ENCODE data around the gene PPP1R9B.

The PPP1R9B gene

GRCh38 chr17:50181144-50181543 lies 30.7 kb upstream of the PPP1R9B start:
- Mint-ChIP-seq H3K27ac (peak overlapping the region; percentile 56 to 86 (median 80)), H3K27me3 (ENCODE audit: low read depth) (peaks cover 14% of the 10 kb centered on the region), H3K36me3 (ENCODE audit: low read depth) (peaks cover 16% of the 10 kb centered on the region), H3K9me3 (no peaks in the 10 kb centered on the region), H3K4me1 (peaks cover 81% of the 10 kb centered on the region), H3K4me3 (no peak overlapping the region)
- TF ChIP-seq CTCF (IDR thresholded peaks at IDR 0.05; ENCODE audit: unreplicated experiment in 3 of 3), result no peak

- peak overlapping the region; percentile 56 to 86 (median 80) for H3K27ac Mint-ChIP-seq
- H3K4me1 Mint-ChIP-seq, result peaks cover 83% of the 10 kb centered on the region
- no peak for TF ChIP-seq CTCF (IDR thresholded peaks at IDR 0.05; ENCODE audit: unreplicated experiment in 3 of 3)
- H3K4me3 Mint-ChIP-seq, result no peak overlapping the region
- H3K36me3 Mint-ChIP-seq (ENCODE audit: low read depth), result peaks cover 10% of the 10 kb centered on the region
- H3K27me3 Mint-ChIP-seq (ENCODE audit: low read depth), result peaks cover 14% of the 10 kb centered on the region
- no peaks in the 10 kb centered on the region for H3K9me3 Mint-ChIP-seq
Observed at GRCh38 chr17:50180620-50181019, 30.1 kb upstream of the PPP1R9B start.

DNA sequence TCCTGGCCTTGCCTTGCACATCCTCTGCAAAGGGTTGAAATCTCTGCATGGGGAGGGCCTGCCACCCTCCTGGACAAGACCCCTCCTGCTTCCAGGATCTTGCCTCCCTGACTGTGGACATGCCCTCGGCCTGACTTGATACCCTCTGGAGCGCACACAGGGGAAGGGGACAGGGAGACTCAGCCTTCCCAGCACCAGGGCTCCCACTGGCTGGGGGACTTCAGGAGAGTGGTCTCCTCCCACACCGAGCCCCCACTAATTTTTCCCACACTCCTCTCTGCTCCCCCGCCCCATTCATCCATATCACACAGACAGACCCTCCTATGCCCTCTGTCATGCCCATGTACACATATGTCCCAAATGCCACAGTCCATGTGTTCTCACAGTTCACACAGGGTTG lies 29.6 kb upstream of the PPP1R9B start:
- Mint-ChIP-seq H3K36me3 (ENCODE audit: low read depth) (peaks cover 5% of the 10 kb centered on the region), H3K4me3 (no peak overlapping the region), H3K4me1 (peaks cover 79% of the 10 kb centered on the region), H3K9me3 (no peaks in the 10 kb centered on the region), H3K27me3 (ENCODE audit: low read depth) (peaks cover 11% of the 10 kb centered on the region), H3K27ac (peak overlapping the region in 2 of 3 experiments; percentile 80 to 86)
- TF ChIP-seq CTCF (IDR thresholded peaks at IDR 0.05; ENCODE audit: unreplicated experiment in 3 of 3), result no peak

DNA sequence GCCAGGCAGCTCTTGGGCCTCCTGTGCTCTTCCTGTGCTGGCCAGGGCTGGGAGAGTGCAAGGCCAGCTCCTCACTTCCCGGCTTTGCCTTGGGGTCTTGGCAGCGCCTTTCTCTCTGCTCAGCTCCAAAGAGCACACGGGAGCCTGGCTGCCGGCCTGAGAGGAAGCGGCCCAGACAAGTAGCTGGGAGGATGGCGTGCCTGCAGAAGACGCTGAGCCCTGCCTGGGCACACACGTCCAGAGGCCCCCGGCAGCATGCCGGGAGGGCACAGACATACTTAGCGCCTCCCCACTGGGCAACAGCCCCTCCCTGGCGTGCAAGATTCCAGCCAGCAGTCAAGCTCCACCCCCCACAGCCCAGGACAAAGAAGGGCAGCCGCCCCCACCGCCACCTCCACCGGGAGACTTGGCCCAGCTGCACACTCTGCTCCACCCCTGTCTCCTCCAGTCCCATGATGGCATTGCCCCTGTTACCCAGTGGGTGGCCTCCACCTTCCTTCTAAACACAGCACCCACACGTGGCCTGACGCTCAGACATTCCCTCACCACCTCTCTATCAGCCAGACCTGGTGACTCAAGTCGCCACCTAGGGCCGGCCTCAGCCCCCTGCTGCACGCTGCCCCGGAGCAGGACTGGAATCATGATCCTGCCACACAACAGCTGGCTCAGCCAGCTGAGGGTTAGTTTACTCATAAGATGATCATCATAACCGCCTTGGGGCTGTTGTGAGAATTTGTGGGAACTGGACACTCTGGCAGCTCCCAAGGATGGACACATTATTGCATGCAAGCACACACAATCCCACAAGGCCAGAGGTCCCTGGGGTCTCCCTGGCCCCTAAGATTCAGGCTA lies 27.7 kb upstream of the PPP1R9B start:
- Mint-ChIP-seq H3K27me3 (ENCODE audit: low read depth) (peaks cover 11% of the 10 kb centered on the region), H3K27ac (peak overlapping the region; percentile 86 to 99 (median 90)), H3K4me3 (peak overlapping the region; percentile 43 to 59 (median 57)), H3K9me3 (no peaks in the 10 kb centered on the region), H3K36me3 (ENCODE audit: low read depth) (peaks cover 4% of the 10 kb centered on the region), H3K4me1 (peaks cover 72% of the 10 kb centered on the region)
- TF ChIP-seq CTCF (IDR thresholded peaks at IDR 0.05; ENCODE audit: unreplicated experiment in 3 of 3), result peak; percentile 40 to 43 (median 42)

GRCh38 chr17:50177476-50177875 lies 27.0 kb upstream of the PPP1R9B start:
- Mint-ChIP-seq H3K4me1 (peaks cover 74% of the 10 kb centered on the region), H3K36me3 (ENCODE audit: low read depth) (no peaks in the 10 kb centered on the region), H3K9me3 (no peaks in the 10 kb centered on the region), H3K27me3 (ENCODE audit: low read depth) (peaks cover 8% of the 10 kb centered on the region), H3K4me3 (peak overlapping the region in 1 of 3 experiments; percentile 22), H3K27ac (peak overlapping the region; percentile 86 to 99 (median 90))
- TF ChIP-seq CTCF (IDR thresholded peaks at IDR 0.05; ENCODE audit: unreplicated experiment in 3 of 3), result no peak

All from nephron (organoid).